Measurements from ENCODE around the gene WDPCP.
A peak's percentile ranks its signal among the peaks of the same experiment; 100 is the strongest.
"Not testable (repeated sequence)": the region's sequence is repeated elsewhere in the genome, so short reads cannot be mapped to it uniquely, and the experiment has no call there.

The WDPCP gene

DNA sequence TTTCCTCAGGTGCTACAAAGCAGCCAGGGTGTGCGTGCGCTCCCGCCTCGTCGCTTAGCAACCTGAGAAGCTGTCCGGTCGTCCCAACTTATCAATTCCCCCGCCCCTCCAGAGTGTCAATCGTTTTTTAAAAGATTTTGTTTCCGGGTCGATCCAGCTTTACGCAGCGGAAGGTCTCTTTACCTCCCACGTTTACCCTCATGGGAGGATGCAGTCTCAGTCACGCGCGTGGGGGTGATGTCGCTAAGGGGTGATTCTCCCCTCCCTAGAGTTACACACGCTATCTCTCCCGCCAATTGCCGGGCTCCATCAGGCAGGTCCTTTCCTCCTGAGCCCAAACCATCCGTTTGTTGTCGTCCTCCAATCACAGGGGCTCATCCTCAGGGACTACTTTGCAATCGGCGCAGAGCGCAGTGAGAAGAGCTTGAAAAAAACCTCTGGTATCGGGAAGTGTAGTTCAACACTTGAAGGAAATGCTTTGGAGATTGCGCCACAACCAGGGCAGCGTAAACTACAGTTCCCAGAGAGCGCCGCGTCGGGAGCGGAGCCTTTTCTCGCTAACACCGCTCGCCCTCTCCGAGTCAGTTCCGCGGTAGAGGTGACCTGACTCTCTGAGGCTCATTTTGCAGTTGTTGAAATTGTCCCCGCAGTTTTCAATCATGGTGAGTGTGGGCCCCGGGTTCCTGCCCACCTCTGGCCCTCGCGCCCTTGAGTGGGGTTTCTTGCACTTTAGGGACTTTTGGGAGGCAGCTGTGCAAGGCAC is at the start of gene WDPCP, which contains the start of gene MDH1:
Gene WDPCP (minus strand): TSS at position 93 of the 763 bp plus-strand sequence. CDS start 206 bp downstream, outside the sequence.
Gene MDH1 (plus strand): TSS at position 579 of the 763 bp plus-strand sequence. CDS start 81 bp downstream, at position 660.
- DNase-seq (ENCODE audit: extremely low read depth in 1 of 2, low read depth in 1 of 2): peak; percentile 79 to 93

DNA sequence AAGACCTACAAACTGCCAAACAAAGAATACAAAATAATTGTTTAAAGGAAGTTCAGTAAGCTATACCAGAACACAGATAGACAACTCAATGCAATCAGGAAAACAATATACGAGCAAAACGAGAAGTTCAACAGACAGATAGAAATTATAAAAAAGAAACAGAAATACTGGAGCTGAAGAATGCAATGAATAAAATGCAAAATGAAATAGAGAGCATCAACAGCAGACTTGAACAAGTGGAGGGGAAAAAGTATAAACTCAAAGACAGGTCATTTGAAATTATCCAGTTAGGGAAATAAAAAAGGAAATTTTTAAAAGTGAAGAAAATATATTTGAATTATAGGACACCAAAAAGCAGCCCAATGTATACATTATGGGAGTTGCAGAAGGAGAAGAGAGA is 44.1 kb upstream of the WDPCP start:
- no peak for DNase-seq (ENCODE audit: extremely low read depth in 1 of 2, low read depth in 1 of 2)

DNA sequence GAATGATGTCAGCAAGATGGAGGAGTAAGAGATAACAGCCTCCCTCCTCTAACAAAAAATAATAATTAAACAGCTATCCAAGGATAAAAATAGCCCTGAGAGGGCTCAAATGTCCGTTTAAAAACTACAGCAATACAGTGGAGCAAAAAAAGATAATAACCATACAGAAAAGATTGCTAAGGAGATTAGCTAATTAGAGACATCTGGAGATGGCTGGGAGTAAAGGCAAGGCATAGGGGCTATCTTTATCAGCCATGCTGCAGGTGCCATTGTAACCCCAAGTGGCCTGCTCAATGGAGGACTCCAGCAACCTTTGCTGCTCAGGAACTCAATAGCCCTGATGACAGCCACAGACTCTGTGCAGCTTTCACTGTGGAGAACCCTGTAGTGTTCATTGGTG is 43.2 kb upstream of the WDPCP start:
- no peak for DNase-seq (ENCODE audit: extremely low read depth in 1 of 2, low read depth in 1 of 2)

DNA sequence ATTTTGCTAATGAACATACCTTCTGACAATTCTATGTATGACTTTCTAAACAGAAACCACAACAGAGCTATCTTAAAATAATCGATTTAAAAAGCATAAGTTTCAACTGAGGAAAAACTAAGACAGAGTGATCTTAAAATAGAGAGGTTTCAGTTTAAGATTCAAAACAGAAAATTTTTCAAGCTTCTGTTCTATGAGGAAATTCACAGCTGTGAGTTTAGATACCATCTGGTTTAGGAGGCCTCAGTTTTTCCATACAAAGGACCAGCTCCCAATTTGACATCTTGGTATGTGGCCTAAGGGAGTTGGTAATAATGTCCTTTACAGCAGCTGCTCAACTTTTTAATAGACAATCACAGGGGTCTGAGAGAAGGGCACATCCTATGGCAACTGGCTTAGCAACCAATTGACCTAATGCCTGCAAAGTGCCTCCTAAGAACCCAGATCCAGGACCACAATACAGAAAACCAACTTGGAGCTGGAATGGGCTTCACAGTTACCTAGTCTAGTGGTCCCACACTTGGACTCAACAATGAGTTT is 40.2 kb upstream of the WDPCP start:
- DNase-seq (ENCODE audit: extremely low read depth in 1 of 2, low read depth in 1 of 2): no peak

DNA sequence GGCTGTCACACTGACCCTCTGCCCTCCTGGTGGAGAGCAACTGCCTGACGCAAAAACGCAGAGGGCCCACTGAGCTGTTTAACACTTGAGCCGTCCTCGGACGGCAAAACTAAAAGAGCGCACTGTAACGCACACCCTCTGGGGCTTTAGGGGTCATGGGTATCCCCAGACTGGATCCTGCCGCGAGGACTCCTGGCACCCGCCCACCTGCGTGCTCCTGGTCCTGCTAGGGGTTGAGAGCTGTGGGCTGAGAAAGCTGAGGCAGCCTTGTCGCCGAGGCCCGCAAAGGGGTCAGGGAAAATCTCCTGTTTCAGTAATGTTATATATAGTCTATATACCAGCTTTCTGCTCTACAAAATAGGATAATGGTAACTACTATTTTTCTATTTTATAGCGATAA is 39.6 kb upstream of the WDPCP start:
- DNase-seq (ENCODE audit: extremely low read depth in 1 of 2, low read depth in 1 of 2): no peak

DNA sequence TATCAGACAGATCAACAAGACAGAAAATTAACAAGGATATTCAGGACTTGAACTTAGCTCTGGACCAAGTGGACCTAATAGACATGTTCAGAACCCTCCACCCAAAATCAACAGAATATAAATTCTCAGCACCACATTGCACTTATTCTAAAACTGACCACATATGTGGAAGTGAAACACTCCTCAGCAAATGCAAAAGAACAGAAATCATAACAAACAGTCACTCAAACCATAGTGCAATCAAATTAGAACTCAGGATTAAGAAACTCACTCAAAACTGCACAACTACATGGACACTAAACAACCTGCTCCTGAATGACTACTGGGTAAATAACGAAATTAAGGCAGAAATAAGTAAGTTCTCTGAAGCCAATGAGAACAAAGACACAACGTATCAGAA is 35.5 kb upstream of the WDPCP start:
- DNase-seq (ENCODE audit: extremely low read depth in 1 of 2, low read depth in 1 of 2): not testable (repeated sequence)

DNA sequence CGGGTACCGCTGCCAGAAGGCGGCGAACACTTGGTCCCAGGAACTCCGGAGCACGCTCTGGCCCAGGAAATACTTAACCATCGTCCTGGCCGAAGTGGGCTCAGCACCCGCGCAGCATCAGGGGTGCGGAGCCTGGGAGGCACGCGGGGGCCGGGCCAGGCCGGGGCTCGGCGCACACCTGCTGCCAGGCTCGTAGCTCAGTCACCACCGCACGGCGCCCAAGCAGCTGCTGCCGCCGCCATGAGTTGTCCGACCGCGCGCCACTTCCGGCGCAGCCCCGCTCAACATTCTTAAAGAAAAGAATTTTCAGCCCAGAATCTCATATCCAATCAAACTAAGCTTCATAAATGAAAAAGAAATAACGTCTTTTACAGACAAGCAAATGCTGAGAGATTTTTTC is 34.5 kb upstream of the WDPCP start:
- no peak for DNase-seq (ENCODE audit: extremely low read depth in 1 of 2, low read depth in 1 of 2)

- DNase-seq (ENCODE audit: extremely low read depth in 1 of 2, low read depth in 1 of 2): no peak
These were observed 31.1 kb upstream of the WDPCP start for GRCh38 chr2:63619328-63619727.

DNA sequence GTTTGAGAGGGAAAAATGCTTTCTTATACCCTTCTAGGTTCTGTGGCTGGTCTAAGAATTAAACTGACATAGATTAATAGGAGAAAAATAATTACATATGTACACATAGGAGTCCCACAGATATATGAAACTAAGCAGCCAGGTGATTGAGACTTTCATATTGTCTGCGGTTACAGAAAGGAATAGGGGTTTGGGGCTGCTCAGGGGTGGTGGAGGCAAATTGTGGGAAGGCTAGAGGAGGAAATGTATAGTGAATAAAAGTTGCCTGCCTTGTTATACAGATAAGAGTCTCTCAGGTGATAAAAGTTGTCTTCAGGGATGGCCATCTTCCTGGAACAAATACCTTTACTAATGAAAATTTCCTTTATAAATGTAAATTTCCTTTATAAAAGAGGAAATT is 29.1 kb upstream of the WDPCP start:
- DNase-seq (ENCODE audit: extremely low read depth in 1 of 2, low read depth in 1 of 2): no peak

GRCh38 chr2:63614983-63615945 is 27.0 kb upstream of the WDPCP start:
- no peak for DNase-seq (ENCODE audit: extremely low read depth in 1 of 2, low read depth in 1 of 2)

DNA sequence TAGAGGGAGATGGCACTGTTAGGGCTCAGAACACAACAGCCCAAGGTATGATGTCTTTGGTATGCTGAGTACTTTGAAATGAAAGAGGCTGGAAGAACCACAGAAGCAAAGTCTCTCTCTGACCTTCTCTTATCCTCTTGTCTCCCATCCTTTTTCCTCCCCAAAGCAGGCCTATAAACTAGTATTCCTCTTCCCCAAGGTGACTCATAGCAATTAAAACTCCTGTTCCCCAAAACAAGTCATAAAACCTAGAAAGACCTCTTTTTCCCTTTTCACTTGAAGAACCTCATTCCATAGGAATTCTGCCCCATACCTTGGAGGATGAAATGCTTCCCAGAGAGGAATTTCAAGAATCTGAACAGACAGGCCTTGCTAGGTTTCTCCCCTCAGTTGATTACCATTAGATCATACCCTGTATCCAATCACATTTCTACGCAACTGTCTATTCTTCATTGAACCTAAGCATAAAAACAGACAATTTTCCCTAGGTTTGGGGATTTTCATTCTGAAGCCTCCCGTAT is 26.2 kb upstream of the WDPCP start:
- no peak for DNase-seq (ENCODE audit: extremely low read depth in 1 of 2, low read depth in 1 of 2)

- DNase-seq (ENCODE audit: extremely low read depth in 1 of 2, low read depth in 1 of 2): no peak
These were observed 25.2 kb upstream of the WDPCP start for GRCh38 chr2:63613391-63613901.

DNA sequence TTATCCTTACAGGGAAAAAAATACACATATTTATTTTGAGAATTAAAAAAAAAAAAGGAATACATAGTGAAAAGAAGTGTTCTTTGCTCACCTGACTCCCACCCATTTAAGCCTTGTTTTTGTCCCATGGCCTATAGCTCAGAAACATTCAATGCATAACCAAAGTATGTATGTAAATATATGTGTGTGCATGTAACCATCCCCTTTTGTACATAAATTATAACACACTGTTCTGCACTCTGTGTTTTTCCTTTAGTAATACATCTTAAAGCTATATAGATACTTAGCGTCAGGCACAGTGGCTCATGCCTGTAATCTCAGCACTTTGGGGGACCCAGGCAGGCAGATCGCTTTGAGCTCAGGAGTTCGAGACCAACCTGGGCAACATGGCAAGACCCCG is 22.2 kb upstream of the WDPCP start:
- DNase-seq (ENCODE audit: extremely low read depth in 1 of 2, low read depth in 1 of 2): no peak

GRCh38 chr2:63608865-63609264 is 20.6 kb upstream of the WDPCP start:
- DNase-seq (ENCODE audit: extremely low read depth in 1 of 2, low read depth in 1 of 2): not testable (repeated sequence)

DNA sequence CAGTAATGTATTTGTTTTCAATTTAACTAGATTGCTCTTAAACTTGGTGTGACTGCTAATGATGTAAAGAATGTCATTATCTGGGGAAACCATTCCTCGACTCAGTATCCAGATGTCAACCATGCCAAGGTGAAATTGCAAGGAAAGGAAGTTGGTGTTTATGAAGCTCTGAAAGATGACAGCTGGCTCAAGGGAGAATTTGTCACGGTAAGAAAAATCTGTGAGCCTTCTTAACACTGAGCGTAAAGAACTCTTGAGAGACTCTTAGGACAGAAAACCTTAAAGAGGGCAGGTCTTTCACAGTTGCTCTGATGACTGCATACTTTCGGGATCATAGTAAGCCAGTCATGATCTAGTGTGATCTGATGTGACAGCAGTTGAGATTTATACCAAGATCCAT is 16.4 kb upstream of the WDPCP start:
- no peak for DNase-seq (ENCODE audit: extremely low read depth in 1 of 2, low read depth in 1 of 2)

- DNase-seq (ENCODE audit: extremely low read depth in 1 of 2, low read depth in 1 of 2): no peak
These were observed 12.7 kb upstream of the WDPCP start for GRCh38 chr2:63600881-63601460.

DNA sequence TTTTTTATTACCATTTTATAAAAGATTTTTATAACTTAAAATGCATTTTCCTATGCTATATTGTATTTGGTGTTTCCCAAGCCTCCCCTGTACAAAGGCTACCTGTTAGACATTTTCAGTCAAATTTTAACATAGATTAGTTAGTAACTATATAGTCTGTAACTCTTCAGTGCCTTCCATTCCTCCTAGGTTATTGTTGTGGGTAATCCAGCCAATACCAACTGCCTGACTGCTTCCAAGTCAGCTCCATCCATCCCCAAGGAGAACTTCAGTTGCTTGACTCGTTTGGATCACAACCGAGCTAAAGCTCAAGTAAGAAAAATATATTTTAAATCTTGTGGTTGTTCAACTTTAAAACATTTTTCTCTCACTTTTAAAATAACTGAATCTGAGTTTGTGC is 10.7 kb upstream of the WDPCP start:
- no peak for DNase-seq (ENCODE audit: extremely low read depth in 1 of 2, low read depth in 1 of 2)

DNA sequence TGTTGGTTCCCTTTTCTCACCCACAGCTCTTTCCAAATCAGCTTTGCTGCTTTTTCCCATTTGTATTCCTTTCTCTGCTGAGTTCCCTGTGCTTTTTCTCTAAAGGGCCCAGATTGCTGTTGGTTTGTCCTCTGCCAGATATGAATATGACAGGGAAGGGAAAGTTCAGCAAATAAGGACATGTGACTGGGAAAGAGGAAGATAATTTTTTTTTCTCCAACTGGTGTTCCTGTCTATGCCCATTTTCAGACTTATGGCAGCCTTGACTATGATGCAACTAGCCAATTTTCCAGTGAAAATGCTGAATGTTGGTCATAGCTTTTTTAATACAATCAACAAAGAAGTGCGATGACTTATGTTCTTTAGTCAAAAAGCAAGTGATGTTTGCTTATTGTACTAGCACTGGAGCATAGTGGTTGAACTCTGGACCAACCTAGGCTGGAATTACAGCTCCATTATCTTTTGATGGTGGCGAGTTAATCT is 8.2 kb upstream of the WDPCP start:
- DNase-seq (ENCODE audit: extremely low read depth in 1 of 2, low read depth in 1 of 2): no peak

DNA sequence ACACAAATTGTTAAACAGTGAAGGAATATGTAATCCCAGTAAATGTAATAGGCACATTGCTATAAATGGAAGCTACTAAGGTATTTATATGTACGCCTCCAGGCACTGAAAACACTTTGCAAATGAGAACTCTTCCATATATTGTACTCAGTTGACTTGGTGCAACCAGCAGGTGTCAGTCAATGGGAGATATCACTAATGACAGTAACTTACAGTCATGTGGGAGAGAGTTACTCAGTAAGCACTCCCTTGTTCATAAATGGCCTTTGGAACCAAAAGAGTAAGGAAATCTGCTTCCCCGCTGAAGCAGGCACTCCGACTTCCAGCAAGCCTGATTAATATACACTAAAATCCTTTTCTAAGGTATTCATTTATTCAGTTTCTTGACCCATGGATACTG is 6.4 kb upstream of the WDPCP start:
- DNase-seq (ENCODE audit: extremely low read depth in 1 of 2, low read depth in 1 of 2): no peak

DNA sequence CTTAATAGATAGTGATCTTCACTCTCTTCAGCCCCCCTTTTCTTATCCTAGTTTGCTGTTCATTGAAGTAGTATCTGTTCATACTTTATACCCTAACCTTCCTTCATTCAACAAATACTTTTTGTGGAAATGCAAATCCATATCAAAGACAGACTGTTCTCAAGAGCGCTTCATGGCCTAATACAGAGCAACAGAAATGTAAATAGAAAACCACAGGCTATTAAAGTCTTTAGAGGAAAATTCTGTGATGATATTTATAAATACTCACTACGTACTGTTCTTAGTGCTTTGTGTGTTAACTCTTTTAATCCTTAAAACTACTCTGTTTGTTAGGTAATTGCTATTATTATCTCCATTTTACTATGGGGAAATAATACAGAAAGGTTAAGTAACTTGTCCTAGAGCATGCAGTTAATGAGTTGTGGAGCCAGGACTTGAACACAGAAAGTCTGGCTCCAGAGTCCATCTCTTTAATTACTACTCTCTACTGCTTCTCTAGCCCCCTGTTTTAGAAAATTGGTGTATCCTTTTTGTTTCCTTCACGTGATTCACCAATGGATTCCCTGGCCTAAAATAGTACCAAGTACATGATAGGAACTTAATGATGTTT is 3.4 kb upstream of the WDPCP start:
- DNase-seq (ENCODE audit: extremely low read depth in 1 of 2, low read depth in 1 of 2): no peak

Data from stimulated activated CD8-positive, alpha-beta memory T cell treated with anti-CD3 and anti-CD28 coated beads, Interleukin-7, amount 100 ng/mL, for 48 hours (primary cell).